GM18868 (cell line): ENCODE data around the gene TMEM258.

Experiments
- ATAC-seq: cut with Tn5 transposase; IDR thresholded peaks from one replicate; pipeline ENCODE4 v1.9.1; 2021; ENCODE audit warnings: mild to moderate bottlenecking, moderate library complexity; ENCODE audit not compliant: unreplicated experiment

The TMEM258 gene

DNA sequence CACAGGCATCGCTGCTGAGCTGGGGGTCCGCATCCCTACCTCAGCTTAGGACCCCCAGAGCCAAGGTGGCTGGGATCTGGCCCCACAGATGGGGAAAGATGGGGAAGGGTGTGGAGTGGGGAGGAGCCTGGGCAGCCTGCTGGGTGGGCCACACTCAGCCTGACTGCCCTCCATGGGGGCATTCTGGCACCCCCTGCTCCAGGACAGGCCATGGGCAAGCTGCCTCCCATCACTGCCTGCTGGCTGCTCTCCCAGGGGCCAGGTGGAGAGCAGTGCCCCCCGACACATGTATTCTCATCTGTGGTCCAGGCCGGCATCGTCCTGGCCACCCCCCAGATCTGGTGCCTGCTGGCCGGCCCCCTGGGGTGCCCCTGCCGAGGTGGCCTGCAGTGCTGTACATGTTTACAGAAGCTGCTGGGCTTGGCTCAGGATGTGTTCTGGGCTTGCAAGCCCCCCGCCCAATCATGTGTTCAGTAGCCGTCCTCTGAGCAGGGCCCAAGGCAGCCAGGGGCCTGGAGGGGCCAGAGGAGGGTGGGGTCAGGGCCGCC is 47.7 kb downstream of the TMEM258 start:
- no peak for ATAC-seq

DNA sequence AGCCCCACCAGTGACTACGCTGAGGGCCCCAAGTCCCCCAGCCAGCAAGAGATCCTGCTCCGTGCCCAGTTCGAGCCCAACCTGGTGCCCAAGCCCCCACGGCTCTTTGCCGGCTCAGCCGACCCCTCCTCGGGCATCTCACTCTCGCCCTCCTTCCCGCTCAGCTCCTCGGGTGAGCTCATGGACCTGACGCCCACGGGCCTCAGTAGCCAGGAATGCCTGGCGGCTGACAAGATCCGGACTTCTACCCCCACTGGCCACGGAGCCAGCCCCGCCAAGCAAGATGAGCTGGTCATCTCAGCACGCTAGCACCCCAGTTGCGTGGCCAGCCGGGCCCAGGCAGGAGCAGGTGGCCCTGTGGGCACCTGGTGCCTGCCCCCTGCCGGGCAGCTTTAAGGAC is 48.2 kb downstream of the TMEM258 start:
- no peak for ATAC-seq

GRCh38 chr11:61743486-61744095 is 48.8 kb downstream of the TMEM258 start:
- no peak for ATAC-seq

GRCh38 chr11:61742391-61742790 is 50.0 kb downstream of the TMEM258 start:
- no peak for ATAC-seq

- no peak for ATAC-seq
Observed at GRCh38 chr11:61739966-61740365, 52.4 kb downstream of the TMEM258 start.

DNA sequence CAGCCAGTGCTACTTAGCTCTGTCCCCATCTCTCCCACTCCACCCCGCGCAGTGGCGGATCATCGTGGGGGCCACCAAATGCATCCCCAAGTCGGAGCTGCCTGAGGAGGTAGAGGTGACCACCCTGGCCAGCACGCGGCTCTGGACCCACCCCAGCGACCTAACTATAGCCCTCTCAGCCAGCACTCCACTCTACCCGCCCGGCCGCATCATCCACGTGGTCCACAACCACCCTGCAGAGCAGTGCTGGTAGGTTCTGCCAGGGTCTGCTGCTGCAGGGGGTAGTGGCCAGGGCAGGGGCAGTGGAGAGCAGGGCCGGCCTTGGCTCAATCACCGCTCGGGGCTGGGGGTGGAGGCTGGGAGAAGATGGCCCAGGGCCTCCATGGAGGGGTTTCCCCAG is 53.0 kb downstream of the TMEM258 start:
- ATAC-seq, result no peak
